K562 (cell line): Measurements from ENCODE around the gene FH. TPM values are rescaled to one million over a fixed set of nuclear protein-coding genes. Genes with fewer than 3 reads are reported as not detected.

ENCODE experiments used
- ATF3 ChIP-seq, 2 experiments: fragments of 450-650 bp in 1 of 2; sonication (generic) in 1 of 2; formaldehyde crosslinking in 1 of 2; IDR thresholded peaks in 1 of 2; conservative IDR thresholded peaks in 1 of 2; 2 replicates each; pipeline versions ENCODE4 v1.6.1 to v1.8.1; 2016 to 2023; ENCODE audit warnings: mild to moderate bottlenecking in 2 of 2, moderate library complexity in 2 of 2, inconsistent platforms in 1 of 2, missing genetic modification reagents in 1 of 2
- BRD9 ChIP-seq: fragments of 450-650 bp; IDR thresholded peaks from 2 replicates; pipeline ENCODE4 v1.6.1; 2018; ENCODE audit warnings: low read depth; ENCODE audit not compliant: partially characterized antibody
- ILK ChIP-seq: fragments of 450-650 bp; IDR thresholded peaks from 2 replicates; pipeline ENCODE4 v1.6.1; 2016; ENCODE audit warnings: missing genetic modification characterization, low read depth, mild to moderate bottlenecking, missing compliant biosample characterization, moderate library complexity, borderline replicate concordance
- MAZ ChIP-seq, 2 experiments: fragments of 450-650 bp in 1 of 2; sonication (generic) in 1 of 2; formaldehyde crosslinking; IDR thresholded peaks in 1 of 2; conservative IDR thresholded peaks in 1 of 2; 2 replicates each; pipeline versions ENCODE4 v1.4.0 to v1.5.0; 2020; ENCODE audit warnings: mild to moderate bottlenecking in 1 of 2, missing genetic modification reagents in 1 of 2
- NFRKB ChIP-seq: fragments of 450-650 bp; IDR thresholded peaks from 2 replicates; pipeline ENCODE4 v1.6.1; 2016; ENCODE audit warnings: low read depth
- RB1 ChIP-seq: fragments of 450-650 bp; IDR thresholded peaks from 2 replicates; pipeline ENCODE4 v1.6.1; 2017; ENCODE audit warnings: low read depth, mild to moderate bottlenecking
- SIX5 ChIP-seq, 2 experiments: IDR thresholded peaks; 2 replicates each; pipeline ENCODE4 v1.6.1; 2011; ENCODE audit warnings: low read length in 2 of 2, borderline replicate concordance in 1 of 2, low read depth in 1 of 2, mild to moderate bottlenecking in 1 of 2, moderate library complexity in 1 of 2; ENCODE audit not compliant: insufficient read depth in 1 of 2
- SMAD3 ChIP-seq: fragments of 450-650 bp; formaldehyde crosslinking; conservative IDR thresholded peaks from 2 replicates; pipeline ENCODE4 v1.4.0; 2020; ENCODE audit warnings: mild to moderate bottlenecking
- SOX6 ChIP-seq: fragments of 450-650 bp; IDR thresholded peaks from 2 replicates; pipeline ENCODE4 v1.6.1; 2014; ENCODE audit warnings: mild to moderate bottlenecking
- TSC22D4 ChIP-seq: fragments of 450-650 bp; IDR thresholded peaks from 2 replicates; pipeline ENCODE4 v1.6.1; 2016; ENCODE audit warnings: missing genetic modification characterization, missing biosample characterization, control low read depth
- XRCC3 ChIP-seq: fragments of 450-650 bp; IDR thresholded peaks from 2 replicates; pipeline ENCODE4 v1.6.1; 2017; ENCODE audit warnings: mild to moderate bottlenecking, moderate library complexity
- ZBTB43 ChIP-seq: sonication (generic); formaldehyde crosslinking; IDR thresholded peaks from 2 replicates; pipeline ENCODE4 v1.8.0; 2023; ENCODE audit warnings: mild to moderate bottlenecking, missing genetic modification reagents
- ZNF175 ChIP-seq: fragments of 200-800 bp; sonication (Bioruptor generic); IDR thresholded peaks from 2 replicates; pipeline ENCODE4 v1.6.1; 2016; ENCODE audit warnings: low read depth, mild to moderate bottlenecking, missing genetic modification characterization, missing compliant biosample characterization
- polyA plus RNA-seq, 8 experiments: library from polyadenylated mRNA; depleted of rRNA in 4 of 8; stranded (reverse) in 5 of 8; unstranded in 3 of 8; fragments of >200 nt; fragmentation: Nextera tagmentation in 2 of 8; fragmentation: Illumina TruSeq in 1 of 8; extraction: Ambion mirVana in 2 of 8; extraction: Trizol in 1 of 8; gene quantifications; 2 replicates each; pipeline versions ENCODE4 v1.2.1 to v1.2.3, GENCODE V29; 2011 to 2014; ENCODE audit warnings: inconsistent platforms in 1 of 8, missing spikeins in 1 of 8
- total RNA-seq, 7 experiments: library from RNA; depleted of rRNA in 6 of 7; stranded (reverse); fragments of >200 nt in 6 of 7; fragmentation: Illumina TruSeq in 2 of 7; extraction: Trizol in 2 of 7; gene quantifications; 2 replicates each; pipeline versions ENCODE4 v1.2.1 to v1.2.3, GENCODE V29; 2011 to 2021; ENCODE audit warnings: low replicate concordance in 1 of 7
- TF ChIP-seq, protein P1 (sequence below): fragments of 250-450 bp; sonication (Bioruptor Pico); IDR thresholded peaks from 2 replicates; pipeline ENCODE4 v1.8.0; 2021; ENCODE audit warnings: moderate library complexity, mild to moderate bottlenecking, inconsistent platforms
- TF ChIP-seq, protein P2 (sequence below): fragments of 450-650 bp; IDR thresholded peaks from 2 replicates; pipeline ENCODE4 v1.6.1; 2016; ENCODE audit warnings: mild to moderate bottlenecking
- TF ChIP-seq, protein P3 (sequence below): sonication (generic); formaldehyde crosslinking; IDR thresholded peaks from 2 replicates; pipeline ENCODE4 v1.8.0; 2022; ENCODE audit warnings: missing genetic modification reagents, mild to moderate bottlenecking, borderline replicate concordance

The FH gene
- total and polyA plus RNA-seq, 9 of the 15 experiments (the other 6 are each of a cell fraction or from before 2014, with no cell fraction given), result 117 to 240 (median 211) TPM

- TF ChIP-seq ATF3 (IDR thresholded peaks at IDR 0.05) (peak; percentile 72), ATF3 (CRISPR knock-in tag; conservative IDR thresholded peaks at IDR 0.05) (no peak), SOX6 (peak; percentile 74; the same call in 1 of the 2 replicates), BRD9 (peak; percentile 69), ILK (tag) (no peak), MAZ (CRISPR knock-in tag; conservative IDR thresholded peaks at IDR 0.05 in 1 of 2, IDR thresholded peaks at IDR 0.05 in 1 of 2) (peak; percentile 57 to 70; a peak in 2 of 4 replicates), NFRKB (peak; percentile 67; the same call in 1 of the 2 replicates), SIX5 (IDR thresholded peaks at IDR 0.05; ENCODE audit: borderline replicate concordance in 1 of 2, insufficient read depth in 1 of 2, low read depth in 1 of 2, low read length in 2 of 2) (no peak), TSC22D4 (tag) (no peak), RB1 (no peak), ZBTB43 (CRISPR knock-in tag) (peak; percentile 96), ZNF175 (CRISPR knock-in tag) (0 out of 2 replicates have a peak, but pooled peaks have one; percentile 55), XRCC3 (no peak), SMAD3 (CRISPR knock-in tag) (peak; percentile 45; the same call in 1 of the 2 replicates)
- TF ChIP-seq, protein P1, sequence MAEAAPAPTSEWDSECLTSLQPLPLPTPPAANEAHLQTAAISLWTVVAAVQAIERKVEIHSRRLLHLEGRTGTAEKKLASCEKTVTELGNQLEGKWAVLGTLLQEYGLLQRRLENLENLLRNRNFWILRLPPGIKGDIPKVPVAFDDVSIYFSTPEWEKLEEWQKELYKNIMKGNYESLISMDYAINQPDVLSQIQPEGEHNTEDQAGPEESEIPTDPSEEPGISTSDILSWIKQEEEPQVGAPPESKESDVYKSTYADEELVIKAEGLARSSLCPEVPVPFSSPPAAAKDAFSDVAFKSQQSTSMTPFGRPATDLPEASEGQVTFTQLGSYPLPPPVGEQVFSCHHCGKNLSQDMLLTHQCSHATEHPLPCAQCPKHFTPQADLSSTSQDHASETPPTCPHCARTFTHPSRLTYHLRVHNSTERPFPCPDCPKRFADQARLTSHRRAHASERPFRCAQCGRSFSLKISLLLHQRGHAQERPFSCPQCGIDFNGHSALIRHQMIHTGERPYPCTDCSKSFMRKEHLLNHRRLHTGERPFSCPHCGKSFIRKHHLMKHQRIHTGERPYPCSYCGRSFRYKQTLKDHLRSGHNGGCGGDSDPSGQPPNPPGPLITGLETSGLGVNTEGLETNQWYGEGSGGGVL (CRISPR knock-in tag), result no peak
- TF ChIP-seq, protein P2, sequence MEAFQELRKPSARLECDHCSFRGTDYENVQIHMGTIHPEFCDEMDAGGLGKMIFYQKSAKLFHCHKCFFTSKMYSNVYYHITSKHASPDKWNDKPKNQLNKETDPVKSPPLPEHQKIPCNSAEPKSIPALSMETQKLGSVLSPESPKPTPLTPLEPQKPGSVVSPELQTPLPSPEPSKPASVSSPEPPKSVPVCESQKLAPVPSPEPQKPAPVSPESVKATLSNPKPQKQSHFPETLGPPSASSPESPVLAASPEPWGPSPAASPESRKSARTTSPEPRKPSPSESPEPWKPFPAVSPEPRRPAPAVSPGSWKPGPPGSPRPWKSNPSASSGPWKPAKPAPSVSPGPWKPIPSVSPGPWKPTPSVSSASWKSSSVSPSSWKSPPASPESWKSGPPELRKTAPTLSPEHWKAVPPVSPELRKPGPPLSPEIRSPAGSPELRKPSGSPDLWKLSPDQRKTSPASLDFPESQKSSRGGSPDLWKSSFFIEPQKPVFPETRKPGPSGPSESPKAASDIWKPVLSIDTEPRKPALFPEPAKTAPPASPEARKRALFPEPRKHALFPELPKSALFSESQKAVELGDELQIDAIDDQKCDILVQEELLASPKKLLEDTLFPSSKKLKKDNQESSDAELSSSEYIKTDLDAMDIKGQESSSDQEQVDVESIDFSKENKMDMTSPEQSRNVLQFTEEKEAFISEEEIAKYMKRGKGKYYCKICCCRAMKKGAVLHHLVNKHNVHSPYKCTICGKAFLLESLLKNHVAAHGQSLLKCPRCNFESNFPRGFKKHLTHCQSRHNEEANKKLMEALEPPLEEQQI, result no peak
- TF ChIP-seq, protein P3, sequence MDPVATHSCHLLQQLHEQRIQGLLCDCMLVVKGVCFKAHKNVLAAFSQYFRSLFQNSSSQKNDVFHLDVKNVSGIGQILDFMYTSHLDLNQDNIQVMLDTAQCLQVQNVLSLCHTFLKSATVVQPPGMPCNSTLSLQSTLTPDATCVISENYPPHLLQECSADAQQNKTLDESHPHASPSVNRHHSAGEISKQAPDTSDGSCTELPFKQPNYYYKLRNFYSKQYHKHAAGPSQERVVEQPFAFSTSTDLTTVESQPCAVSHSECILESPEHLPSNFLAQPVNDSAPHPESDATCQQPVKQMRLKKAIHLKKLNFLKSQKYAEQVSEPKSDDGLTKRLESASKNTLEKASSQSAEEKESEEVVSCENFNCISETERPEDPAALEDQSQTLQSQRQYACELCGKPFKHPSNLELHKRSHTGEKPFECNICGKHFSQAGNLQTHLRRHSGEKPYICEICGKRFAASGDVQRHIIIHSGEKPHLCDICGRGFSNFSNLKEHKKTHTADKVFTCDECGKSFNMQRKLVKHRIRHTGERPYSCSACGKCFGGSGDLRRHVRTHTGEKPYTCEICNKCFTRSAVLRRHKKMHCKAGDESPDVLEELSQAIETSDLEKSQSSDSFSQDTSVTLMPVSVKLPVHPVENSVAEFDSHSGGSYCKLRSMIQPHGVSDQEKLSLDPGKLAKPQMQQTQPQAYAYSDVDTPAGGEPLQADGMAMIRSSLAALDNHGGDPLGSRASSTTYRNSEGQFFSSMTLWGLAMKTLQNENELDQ (CRISPR knock-in tag), result no peak
Measured at GRCh38 chr1:241551759-241552638, 32.4 kb upstream of the FH start (continued).
